Activated CD4-positive, alpha-beta memory T cell treated with anti-CD3 and anti-CD28 coated beads for 36 hours (primary cell): ENCODE results near the gene PKN3. TPM values are rescaled to one million over a fixed set of nuclear protein-coding genes. Genes with fewer than 3 reads are reported as not detected.
A peak's percentile ranks its signal among the peaks of the same experiment; 100 is the strongest.
"Not testable (repeated sequence)": the region's sequence is repeated elsewhere in the genome, so short reads cannot be mapped to it uniquely, and the experiment has no call there.

Experiments used
- CTCF ChIA-PET: fragments of 350-600 bp; sonication (Branson Sonifier 250); formaldehyde crosslinking; loops from one replicate; lab custom pipeline; 2021; ENCODE audit warnings: antibody characterized with exemption, inconsistent platforms; lab: Charles Lee
- POLR2A ChIA-PET: fragments of 350-600 bp; sonication (Branson Sonifier 250); formaldehyde crosslinking; loops from one replicate; lab custom pipeline; 2021; ENCODE audit warnings: antibody characterized with exemption; lab: Charles Lee
- DNase-seq: peaks from one replicate; pipeline ENCODE4 v3.0.0-alpha.2; 2020
- H3K27ac Mint-ChIP-seq: one replicate; pipeline ENCODE4 v1.8.0; 2021; ENCODE audit warnings: mixed read lengths
- H3K27me3 Mint-ChIP-seq: one replicate; pipeline ENCODE4 v1.8.0; 2021; ENCODE audit warnings: mixed read lengths
- H3K36me3 Mint-ChIP-seq: one replicate; pipeline ENCODE4 v1.8.0; 2021; ENCODE audit warnings: mixed read lengths
- H3K4me1 Mint-ChIP-seq: one replicate; pipeline ENCODE4 v1.8.0; 2021; ENCODE audit warnings: low read depth, mixed read lengths
- H3K4me3 Mint-ChIP-seq: one replicate; pipeline ENCODE4 v1.8.0; 2021; ENCODE audit warnings: mild to moderate bottlenecking, mixed read lengths
- H3K9me3 Mint-ChIP-seq: one replicate; pipeline ENCODE4 v1.8.0; 2021; ENCODE audit warnings: mixed read lengths
- intact Hi-C: fragments of 100-400 bp; cut with micrococcal nuclease; formaldehyde crosslinking; loops from one replicate; pipeline ENCODE4 v1.15.1; 2023
- total RNA-seq, 2 experiments: library from RNA; stranded (reverse); gene quantifications; one replicate each; pipeline ENCODE4 v1.2.3, GENCODE V29; 2021

PKN3 gene
- total RNA-seq, 2 experiments from 2014 or later = 10.4 to 11.4 TPM

GRCh38 chr9:128690684-128691034 is 11.6 kb upstream of the PKN3 start:
- Mint-ChIP-seq H3K4me3 (peak overlapping the region; percentile 96), H3K27me3 (no peaks in the 10 kb centered on the region), H3K9me3 (no peaks in the 10 kb centered on the region), H3K36me3 (peaks cover 38% of the 10 kb centered on the region), H3K27ac (peak overlapping the region; percentile 95), H3K4me1 (peaks cover 43% of the 10 kb centered on the region)
- intact Hi-C loops = loop anchor here (1.0 kb wide), 1 partner anchor 12 kb away; the partner anchor contains the start of gene PKN3
- POLR2A ChIA-PET = interaction anchor here (1.3 to 2.2 kb wide), 2 partner anchors 11 to 355 kb away, joined by 4 to 9 read pairs; partner anchors contain the start of gene PKN3
- CTCF ChIA-PET = interaction anchor here (0.6 to 2.6 kb wide), 4 partner anchors 10 to 127 kb away, joined by 3 to 6 read pairs (median 4); partner anchors contain the start of genes ENDOG and PKN3
- DNase-seq = no peak

GRCh38 chr9:128693738-128694137 is 8.6 kb upstream of the PKN3 start:
- H3K36me3 Mint-ChIP-seq = peaks cover 46% of the 10 kb centered on the region
- intact Hi-C loops, H3K27ac Mint-ChIP-seq, DNase-seq, H3K4me3 Mint-ChIP-seq, H3K9me3 Mint-ChIP-seq, H3K27me3 Mint-ChIP-seq: not testable (repeated sequence)
- CTCF ChIA-PET = interaction anchor here (3.3 kb wide), 1 partner anchor 9 kb away, joined by 20 read pairs; the partner anchor contains the start of gene PKN3
- POLR2A ChIA-PET = interaction anchor here (0.6 to 1.5 kb wide), 2 partner anchors 10 to 576 kb away, joined by 4 to 6 read pairs; no protein-coding TSS in a partner anchor
- H3K4me1 Mint-ChIP-seq = peaks cover 20% of the 10 kb centered on the region

DNA sequence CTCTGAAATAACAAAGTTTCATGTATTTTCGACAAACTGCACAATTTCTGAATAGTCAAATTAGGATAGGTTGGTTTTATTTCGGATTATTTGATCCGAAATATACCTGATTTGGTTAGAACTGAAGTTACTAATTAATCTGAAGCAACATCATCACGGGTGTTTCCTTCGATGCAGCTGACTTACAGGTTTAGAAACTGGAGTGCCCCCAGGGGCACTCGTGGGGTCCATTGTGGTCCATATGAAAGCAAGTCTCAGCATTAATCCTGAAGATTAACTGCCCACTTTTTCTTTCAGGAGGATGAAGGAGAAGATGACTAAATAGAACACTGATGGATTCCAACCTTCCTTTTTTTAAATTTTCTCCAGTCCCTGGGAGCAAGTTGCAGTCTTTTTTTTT is 8.0 kb upstream of the PKN3 start:
- CTCF ChIA-PET = no interaction called here
- POLR2A ChIA-PET = interaction anchor here (1.5 kb wide), 1 partner anchor 11 kb away, joined by 6 read pairs; no protein-coding TSS in a partner anchor
- Mint-ChIP-seq H3K9me3 (no peaks in the 10 kb centered on the region), H3K4me3 (no peak overlapping the region), H3K36me3 (peaks cover 46% of the 10 kb centered on the region), H3K27me3 (no peaks in the 10 kb centered on the region), H3K4me1 (peaks cover 20% of the 10 kb centered on the region), H3K27ac (no peak overlapping the region)
- no peak for DNase-seq
- intact Hi-C loops = no loop called here

GRCh38 chr9:128696923-128697707 is 5.2 kb upstream of the PKN3 start:
- no peak for DNase-seq
- H3K27me3 Mint-ChIP-seq = no peaks in the 10 kb centered on the region
- ChIA-PET POLR2A (interaction anchor here (1.3 to 1.7 kb wide), 3 partner anchors 8 to 13 kb away, joined by 4 to 6 read pairs (median 5); partner anchors contain the start of gene SET), CTCF (interaction anchor here (1.4 kb wide), 1 partner anchor 49 kb away, joined by 3 read pairs; no protein-coding TSS in a partner anchor)
- no peak overlapping the region for H3K4me3 Mint-ChIP-seq
- peaks cover 16% of the 10 kb centered on the region for H3K4me1 Mint-ChIP-seq
- no peak overlapping the region for H3K27ac Mint-ChIP-seq
- no peaks in the 10 kb centered on the region for H3K9me3 Mint-ChIP-seq
- H3K36me3 Mint-ChIP-seq = peaks cover 31% of the 10 kb centered on the region
- intact Hi-C loops = no loop called here

- H3K27ac Mint-ChIP-seq, H3K27me3 Mint-ChIP-seq, intact Hi-C loops, POLR2A ChIA-PET, H3K9me3 Mint-ChIP-seq, H3K4me3 Mint-ChIP-seq, DNase-seq: not testable (repeated sequence)
- CTCF ChIA-PET = interaction anchor here (1.7 kb wide), 1 partner anchor 14 kb away, joined by 4 read pairs; no protein-coding TSS in a partner anchor
- peaks cover 14% of the 10 kb centered on the region for H3K36me3 Mint-ChIP-seq
- H3K4me1 Mint-ChIP-seq = peaks cover 12% of the 10 kb centered on the region
These were observed 3.1 kb upstream of the PKN3 start for GRCh38 chr9:128699096-128699795.

GRCh38 chr9:128701227-128701854 is 962 bp upstream of the PKN3 start:
- Mint-ChIP-seq H3K36me3 (peaks cover 6% of the 10 kb centered on the region), H3K4me1 (peaks cover 12% of the 10 kb centered on the region), H3K27me3 (no peaks in the 10 kb centered on the region), H3K27ac (no peak overlapping the region), H3K9me3 (no peaks in the 10 kb centered on the region), H3K4me3 (peak overlapping the region; percentile 37)
- DNase-seq = no peak
- ChIA-PET POLR2A (interaction anchor here (1.0 to 1.4 kb wide), 3 partner anchors 12 to 17 kb away, joined by 3 to 9 read pairs (median 3); partner anchors contain the start of gene SET), CTCF (interaction anchor here (0.7 to 1.5 kb wide), 7 partner anchors 16 to 70 kb away, joined by 3 to 20 read pairs (median 4); partner anchors contain the start of gene ZDHHC12)
- intact Hi-C loops = loop anchor here (5.0 kb wide), 2 partner anchors 44 to 116 kb away; partner anchors contain the start of genes DYNC2I2 and ENDOG

DNA sequence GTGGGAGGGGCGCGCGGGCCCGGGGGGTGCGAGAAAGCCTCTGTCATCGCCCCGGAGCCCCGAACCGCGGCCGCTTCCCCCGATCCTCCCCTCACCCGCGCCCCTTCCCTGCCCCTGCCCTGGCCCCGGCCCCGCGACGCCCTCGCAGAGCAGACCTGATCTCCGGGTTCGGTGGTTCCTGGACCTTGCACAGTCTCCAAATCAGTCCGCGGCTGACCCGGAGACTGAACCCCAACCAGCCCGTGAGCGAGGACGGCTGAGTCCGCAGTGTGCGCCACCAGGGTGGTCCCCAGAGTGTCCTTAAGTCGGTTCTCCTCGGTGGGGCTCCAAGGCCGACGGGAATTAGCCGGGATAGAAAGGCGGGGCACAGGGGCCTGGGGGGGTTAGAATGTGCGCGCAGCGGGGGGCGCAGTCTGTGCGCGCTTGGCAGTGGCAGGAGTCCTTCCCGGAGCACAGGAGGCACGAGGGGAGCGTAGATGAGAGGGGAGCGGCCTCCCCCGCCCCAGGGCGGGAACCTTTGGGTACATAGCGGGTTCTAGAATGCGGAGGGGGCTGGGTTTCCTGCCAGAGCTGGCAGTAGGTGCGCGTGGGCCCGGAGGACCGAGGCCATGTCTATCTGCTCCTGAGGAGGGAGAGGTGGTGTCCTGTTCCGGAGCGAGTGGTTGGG is 779 bp downstream of the PKN3 start:
- Mint-ChIP-seq H3K4me3 (peak overlapping the region; percentile 73), H3K4me1 (peaks cover 12% of the 10 kb centered on the region), H3K27ac (peak overlapping the region; percentile 33), H3K27me3 (no peaks in the 10 kb centered on the region), H3K9me3 (no peaks in the 10 kb centered on the region), H3K36me3 (no peaks in the 10 kb centered on the region)
- intact Hi-C loops = loop anchor here (1.0 to 5.0 kb wide), 4 partner anchors 13 to 114 kb away; partner anchors contain the start of genes DYNC2I2 and ENDOG
- CTCF ChIA-PET = no interaction called here
- POLR2A ChIA-PET = no interaction called here
- peak; percentile 32 for DNase-seq

DNA sequence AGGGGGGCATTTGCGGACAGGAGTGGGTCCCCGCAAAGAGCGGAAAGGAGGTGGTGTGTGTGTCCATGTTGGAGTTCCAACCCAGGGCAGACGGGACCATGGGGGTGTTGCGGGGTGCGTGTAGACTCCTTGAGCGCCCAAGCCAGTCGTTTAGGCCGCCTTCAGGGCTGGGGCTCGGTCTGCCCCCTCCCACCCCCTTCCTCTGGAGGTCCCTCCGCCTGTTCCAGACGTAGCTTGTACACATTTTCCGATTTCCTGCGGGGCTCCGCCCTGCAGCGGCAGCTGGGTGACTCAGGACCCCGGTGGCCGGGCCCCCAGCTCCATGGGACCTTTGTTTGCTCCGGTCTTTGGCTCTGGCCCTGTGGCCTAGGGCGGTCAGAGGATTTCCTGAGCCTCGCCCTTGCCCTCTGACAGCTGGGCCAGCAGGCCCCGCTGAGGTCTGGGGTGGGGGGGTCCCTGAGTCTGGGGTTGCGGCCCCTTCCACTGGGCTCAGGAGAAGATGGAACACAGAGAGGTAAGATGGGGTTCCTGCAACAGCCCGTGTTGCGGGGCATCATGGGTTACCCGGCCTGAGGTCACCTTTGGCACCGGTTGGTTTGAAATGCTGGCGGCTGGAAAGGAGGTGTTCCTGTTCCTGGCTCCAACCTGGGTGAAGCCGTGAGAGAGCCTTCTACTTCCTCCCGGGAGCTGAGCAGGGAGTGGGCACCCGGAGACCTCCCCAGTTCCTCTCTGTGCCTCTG is 1.5 kb downstream of the PKN3 start:
- intact Hi-C loops = loop anchor here (2.0 to 5.0 kb wide), 3 partner anchors 19 to 114 kb away; partner anchors contain the start of genes DYNC2I2 and ENDOG
- POLR2A ChIA-PET = no interaction called here
- Mint-ChIP-seq H3K27ac (peak overlapping the region; percentile 33), H3K4me3 (peak overlapping the region; percentile 73), H3K27me3 (no peaks in the 10 kb centered on the region), H3K9me3 (no peaks in the 10 kb centered on the region), H3K36me3 (no peaks in the 10 kb centered on the region), H3K4me1 (peaks cover 12% of the 10 kb centered on the region)
- DNase-seq = no peak
- CTCF ChIA-PET = no interaction called here

GRCh38 chr9:128704356-128704670 is 2.0 kb downstream of the PKN3 start:
- POLR2A ChIA-PET = no interaction called here
- Mint-ChIP-seq H3K9me3 (no peaks in the 10 kb centered on the region), H3K27me3 (no peaks in the 10 kb centered on the region), H3K27ac (no peak overlapping the region), H3K4me3 (no peak overlapping the region), H3K4me1 (peaks cover 12% of the 10 kb centered on the region), H3K36me3 (no peaks in the 10 kb centered on the region)
- CTCF ChIA-PET = no interaction called here
- intact Hi-C loops = loop anchor here (5.0 kb wide), 2 partner anchors 47 to 113 kb away; partner anchors contain the start of genes DYNC2I2 and ENDOG
- no peak for DNase-seq

GRCh38 chr9:128705051-128705965 is 3.0 kb downstream of the PKN3 start:
- Mint-ChIP-seq H3K27ac (no peak overlapping the region), H3K4me3 (no peak overlapping the region), H3K27me3 (no peaks in the 10 kb centered on the region), H3K36me3 (no peaks in the 10 kb centered on the region), H3K9me3 (no peaks in the 10 kb centered on the region), H3K4me1 (peaks cover 12% of the 10 kb centered on the region)
- POLR2A ChIA-PET = no interaction called here
- no peak for DNase-seq
- CTCF ChIA-PET = interaction anchor here (1.0 kb wide), 1 partner anchor 427 kb away, joined by 3 read pairs; no protein-coding TSS in a partner anchor
- intact Hi-C loops = no loop called here
